DMS53 treated with DMSO at 0.1 percent for 48 hours (cell line): ENCODE data around the gene CHST8.

Experiments used
- DNase-seq: peaks from one replicate; lab custom pipeline; 2025; ENCODE audit not compliant: unreplicated experiment; lab: John Stamatoyannopoulos, UW

CHST8 gene

DNA sequence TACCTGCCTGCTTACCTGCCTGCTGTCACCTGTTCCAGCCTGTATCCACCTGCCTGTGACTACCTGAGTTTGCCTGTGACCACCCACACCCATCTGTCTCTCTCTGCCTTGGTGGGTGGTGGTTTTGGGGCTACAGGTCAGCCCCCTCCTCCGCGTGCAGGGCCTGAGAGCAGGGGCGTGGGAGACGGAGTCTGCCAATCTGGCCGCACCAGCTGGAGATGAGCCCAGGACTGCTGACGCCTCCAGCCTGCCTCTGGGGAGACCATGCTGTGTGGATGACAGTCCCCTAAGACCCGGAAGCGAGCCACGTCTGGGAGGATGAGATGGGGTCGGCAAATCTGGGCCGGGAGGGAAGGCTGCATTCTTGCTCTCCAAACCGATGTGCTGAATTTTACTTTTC lies 159.0 kb downstream of the CHST8 start:
- DNase-seq, result no peak

DNA sequence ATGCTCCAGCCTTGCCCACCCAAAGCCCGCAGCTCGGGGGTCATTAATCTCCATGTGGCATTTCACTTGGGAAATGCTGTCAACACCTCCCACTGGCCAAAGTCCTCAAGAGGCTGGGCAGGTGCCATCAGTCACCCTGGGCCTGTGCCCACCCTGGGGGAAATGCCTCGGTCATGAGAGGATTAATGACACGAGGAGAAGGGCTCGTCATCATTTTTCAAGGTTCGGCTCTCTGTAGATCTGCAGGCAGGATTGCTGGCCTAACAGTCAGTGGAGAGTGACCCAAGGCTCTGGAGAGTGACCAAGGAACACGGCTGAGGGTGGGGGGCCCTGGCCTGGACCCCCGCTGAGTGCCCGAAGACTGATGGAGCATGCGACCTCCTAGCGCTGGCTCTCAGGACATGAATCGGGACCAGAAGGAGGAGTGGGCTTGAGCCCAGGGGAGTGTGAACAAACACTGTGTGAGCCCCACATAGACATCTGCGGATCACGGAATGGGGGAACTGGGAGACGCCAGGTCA lies 159.7 kb downstream of the CHST8 start:
- no peak for DNase-seq

DNA sequence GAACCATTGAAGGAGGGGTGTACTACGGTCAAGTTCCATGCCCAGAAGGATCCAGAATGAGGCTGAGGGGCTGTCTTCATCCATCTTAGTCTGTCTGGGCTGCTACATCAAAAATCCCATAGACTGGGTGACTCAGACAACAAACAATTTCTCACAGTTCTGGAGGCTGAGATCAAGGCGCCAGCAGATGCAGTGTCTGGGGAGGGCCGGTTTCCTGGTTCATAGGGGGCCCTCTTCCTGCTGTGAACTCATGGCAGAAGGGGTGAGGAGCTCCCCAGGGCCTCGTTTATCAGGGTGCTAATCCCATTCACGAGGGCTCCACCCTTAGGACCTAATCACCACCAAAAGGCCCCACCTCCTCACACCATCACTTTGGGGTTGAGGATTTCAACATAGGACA lies 160.2 kb downstream of the CHST8 start:
- no peak for DNase-seq

DNA sequence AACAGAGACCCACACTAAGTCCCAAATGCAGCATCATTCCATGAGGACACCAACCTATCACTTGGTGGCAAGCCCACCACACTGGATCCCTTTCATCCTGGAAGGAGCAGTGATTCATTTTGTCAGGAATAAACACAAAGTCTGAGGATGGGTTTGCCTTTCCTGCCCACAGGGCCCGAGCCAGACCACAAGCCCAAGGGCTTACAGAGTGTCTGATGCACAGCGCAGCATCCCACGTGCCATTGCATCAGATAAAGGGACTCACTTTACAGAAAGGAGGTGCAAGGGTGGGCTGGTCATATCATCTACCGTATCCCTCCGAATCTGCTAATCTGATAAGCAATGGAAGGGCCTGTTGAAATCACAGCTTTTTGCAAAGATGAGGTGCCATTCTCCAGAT lies 162.7 kb downstream of the CHST8 start:
- no peak for DNase-seq

DNA sequence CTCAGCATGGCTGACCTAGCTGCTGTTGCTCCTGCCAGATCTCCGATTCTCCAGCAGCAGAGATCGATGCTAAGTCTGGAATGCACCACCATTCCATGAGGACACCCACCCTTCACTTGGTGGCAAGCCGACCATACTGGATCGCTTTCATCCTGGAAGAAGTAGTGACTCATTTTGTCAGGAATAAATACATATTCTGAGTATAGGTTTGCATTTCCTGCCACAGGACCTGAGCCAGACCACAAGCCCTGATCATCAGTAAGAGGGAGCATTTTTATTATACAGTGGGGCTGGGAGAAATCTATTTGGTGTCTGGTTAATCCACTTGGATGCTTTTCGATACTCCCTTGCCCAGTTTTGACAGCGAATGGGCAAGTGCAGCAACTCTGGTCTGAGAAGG lies 164.0 kb downstream of the CHST8 start:
- DNase-seq, result no peak

DNA sequence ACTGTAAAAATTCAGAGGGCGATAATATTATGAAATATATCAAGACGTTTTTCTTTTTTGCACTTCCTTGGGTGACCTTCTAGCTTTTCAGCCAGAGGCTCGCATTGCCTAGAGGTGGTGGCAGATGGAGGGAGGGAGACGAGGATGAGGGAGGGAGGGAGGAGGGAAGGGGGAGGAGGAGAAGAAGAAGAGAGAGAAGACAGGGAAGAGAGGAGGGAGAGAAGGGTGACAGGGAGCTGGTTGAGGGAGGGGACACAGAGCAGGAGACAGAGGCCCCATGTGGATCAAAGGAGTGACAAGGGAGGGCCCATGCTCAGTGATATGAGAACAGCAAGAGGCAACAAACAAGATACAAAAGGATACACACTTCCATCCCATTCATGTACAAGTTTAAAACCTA lies 166.9 kb downstream of the CHST8 start:
- no peak for DNase-seq

DNA sequence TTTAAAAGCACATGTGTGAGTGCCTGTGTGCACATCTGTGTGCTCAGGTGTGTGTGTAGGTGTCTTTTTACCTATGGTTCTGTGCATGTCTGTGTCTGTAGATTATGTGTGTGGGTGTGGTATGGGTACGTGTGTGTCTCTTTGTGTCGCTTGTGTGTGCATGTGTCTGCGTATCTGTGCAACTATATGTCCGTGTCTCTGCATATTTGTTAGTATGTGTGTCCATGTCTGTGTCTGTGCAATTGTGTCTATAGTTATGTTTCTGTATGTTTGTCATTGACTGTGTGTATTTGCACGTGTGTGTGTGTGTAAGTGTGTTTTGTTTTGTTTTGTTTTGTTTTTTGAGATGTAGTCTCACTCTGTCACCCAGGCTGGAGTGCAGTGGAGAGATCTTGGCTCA lies 167.6 kb downstream of the CHST8 start:
- no peak for DNase-seq

DNA sequence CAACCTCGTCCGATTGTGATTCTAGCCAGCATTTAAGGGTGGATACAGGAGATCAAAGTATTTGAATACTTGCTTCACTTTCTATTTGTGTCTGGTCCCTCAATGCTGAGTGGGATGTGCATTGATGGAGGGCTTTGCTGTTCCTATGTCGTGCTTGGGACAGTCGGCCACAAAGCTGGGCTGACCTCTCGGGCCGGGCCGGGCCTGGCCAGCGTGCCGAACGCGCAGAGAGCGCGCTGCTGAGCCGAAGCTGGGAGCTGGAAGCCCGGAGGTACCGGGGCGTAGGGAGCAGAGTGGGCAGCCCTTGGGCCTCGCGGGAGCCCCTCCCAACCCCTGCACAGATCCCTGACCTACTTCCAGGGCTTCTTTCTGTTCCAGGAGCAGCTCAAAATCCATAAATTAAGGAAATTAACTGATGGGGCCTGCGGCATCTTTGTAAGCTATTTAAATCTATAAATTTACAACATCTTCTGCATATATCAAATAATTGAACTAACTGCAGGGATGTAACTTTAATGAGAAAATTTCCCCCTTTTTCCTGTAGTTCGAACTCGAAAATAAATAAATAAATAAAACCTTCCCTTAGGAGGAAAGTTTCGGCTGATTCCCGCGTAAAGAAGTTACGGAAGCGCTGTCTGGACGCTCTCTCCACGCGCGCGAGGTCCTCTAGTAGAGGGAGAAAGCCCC lies 173.1 kb downstream of the CHST8 start:
- DNase-seq, result no peak

DNA sequence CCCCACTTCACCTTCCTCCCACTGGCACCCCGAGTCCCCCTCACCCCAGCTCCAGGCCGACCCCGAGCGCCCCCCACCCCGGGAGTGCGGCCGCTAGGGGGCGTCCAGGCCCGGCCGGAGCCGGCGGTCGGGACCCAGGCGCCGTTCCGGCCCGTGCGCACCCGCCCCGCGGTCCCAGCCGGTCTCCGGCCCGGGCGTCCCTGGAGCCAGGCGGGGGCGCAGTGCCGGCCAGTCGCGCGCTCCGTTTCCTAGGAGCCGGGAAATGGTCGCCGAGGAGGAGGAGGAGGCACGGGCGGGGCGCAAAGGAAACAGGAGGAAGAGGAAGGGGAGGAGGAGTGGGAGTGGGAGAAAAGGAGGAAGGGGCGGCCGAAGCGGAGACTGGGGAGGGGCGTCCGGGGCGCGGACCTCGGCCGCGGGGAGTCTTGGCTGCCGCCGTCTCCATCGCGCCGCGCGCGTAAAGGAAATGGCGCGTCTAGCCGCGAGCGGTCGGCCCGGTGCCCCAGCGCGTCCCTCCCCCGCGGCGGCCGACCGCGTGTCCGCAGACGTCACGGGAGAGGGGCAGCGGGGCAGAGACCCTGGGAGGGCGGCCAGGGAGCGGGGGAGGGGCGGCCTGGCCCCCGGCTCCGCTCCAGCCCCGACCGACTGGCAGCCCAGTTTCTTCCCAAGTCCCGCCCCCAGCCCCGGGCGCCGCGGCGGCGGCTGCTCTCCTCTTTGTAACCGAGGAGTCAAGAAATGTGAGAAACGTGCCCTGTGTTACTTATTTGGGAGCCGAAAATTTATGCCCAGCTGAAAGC lies 173.8 kb downstream of the CHST8 start:
- DNase-seq, result no peak

DNA sequence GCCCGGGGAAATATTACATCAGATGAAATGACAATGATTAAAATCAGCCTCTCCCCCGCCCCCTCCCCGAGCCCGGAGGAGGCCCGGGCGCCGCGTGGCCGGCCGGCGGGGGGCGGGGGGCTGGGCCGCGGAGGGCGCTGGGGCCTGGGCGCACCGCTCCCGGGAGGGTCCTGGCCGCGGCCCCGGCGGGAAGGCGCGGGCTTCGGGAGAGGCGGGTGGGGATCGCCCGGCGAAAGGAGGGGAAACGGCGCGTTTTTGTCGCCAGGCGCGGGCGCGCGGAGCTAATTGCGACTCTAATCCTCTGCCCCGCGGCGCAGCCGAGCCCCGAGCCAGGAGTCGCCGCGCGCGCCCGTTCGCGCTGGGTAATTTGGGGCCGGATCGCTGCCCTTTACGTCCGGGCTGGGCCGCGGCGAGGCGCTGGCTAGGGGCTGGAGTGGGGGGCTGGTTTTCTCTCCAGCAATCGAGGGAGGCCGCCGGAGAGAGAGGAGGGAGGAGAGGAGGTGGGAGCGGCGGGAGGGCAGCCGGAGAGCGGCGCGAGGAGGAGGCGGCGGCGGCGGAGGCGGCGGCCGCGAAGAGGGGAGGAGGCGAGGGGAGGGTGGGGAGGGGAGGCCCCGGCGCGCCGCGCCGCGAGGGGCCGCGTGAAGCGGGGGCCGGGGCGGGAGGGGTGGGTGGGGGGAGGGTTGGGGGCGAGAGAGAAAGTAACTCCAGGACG lies 174.6 kb downstream of the CHST8 start, which contains the start of gene KCTD15:
Gene KCTD15, plus strand, starts transcription at position 707 of the 712 bp plus-strand sequence. CDS start 3,585 bp downstream, outside the sequence.
- DNase-seq, result no peak

DNA sequence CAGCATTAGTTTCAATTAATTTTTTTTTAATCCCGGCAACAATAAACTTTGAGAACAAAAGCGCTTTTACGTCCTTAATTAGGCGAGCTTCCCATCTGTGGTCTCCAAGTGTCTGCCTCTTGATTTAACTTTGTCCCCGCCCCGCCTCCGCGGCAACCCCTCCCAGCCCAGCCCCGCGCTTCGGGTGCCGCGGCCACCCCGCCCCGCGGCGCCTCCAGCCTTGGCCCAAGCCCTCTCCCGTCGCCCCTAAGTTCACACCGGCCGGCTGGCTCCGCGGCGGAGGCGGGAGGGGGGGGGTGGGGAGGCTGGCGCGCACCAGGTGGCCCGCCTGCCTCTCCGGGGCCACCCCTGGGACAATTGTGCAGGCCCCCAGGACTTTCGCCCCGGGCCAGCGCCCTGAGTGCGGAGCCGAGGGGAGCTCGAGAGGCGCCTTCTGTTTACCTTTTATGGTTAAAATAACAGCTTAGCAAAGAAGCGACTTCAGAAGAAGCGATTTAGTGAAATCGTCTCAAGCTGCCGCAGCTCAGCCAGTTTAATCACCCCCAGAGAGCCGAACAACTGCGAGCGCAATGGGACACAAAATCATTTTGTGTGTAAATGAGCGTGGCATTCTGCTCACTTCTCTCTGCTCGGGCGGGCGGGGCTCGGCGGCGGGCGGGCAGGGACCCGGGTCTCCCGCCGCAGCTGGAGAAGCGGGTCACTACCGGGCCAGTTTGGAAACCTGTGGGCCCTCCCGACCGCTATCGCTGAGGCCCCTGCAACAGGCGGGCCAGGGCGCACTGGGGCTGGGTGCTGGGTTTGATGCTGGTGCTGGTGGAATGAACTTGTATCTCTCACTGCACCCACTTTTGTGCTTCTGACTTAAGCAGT lies 176.3 kb downstream of the CHST8 start:
- DNase-seq, result no peak

DNA sequence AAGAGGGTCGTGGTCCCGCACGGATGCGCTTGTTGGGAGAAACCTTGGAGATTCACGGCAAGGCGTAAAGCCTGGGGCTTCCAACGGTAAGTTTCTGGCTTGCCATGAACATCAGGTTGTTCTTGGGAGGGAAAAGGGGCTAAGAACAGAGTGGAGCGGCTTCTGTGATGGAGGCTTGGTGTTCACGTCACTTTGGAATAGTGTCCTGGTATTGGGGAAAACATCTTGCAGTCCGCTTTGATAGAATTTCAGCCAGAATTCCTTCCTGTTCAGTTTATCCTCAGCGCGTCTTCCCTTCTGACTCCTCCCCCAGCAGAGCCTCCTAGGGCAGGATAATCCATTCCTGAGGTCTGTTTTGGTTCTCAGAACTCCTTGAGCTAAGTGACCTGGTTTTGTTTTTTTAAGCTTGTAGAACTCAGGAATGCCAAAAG lies 176.9 kb downstream of the CHST8 start:
- DNase-seq, result no peak

DNA sequence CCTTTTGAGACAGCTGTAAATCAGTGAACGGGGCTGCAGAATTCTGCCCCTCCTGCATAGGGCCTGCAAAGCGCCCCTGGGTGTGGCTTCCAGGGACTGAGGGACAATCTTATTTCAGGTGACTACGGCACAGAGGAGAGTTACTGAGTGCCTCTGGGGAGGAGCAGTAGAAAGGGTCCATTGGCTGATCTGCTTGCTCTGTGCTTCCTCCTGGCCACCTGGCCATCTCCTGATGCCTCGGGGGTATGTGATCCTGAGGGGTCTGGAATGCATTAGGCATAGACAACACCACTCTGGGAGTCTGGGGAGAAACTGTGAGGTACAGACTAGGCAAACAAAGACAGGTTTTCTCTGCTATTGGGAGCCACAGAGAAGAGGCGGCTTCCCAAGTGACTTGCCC lies 177.7 kb downstream of the CHST8 start:
- DNase-seq, result no peak

DNA sequence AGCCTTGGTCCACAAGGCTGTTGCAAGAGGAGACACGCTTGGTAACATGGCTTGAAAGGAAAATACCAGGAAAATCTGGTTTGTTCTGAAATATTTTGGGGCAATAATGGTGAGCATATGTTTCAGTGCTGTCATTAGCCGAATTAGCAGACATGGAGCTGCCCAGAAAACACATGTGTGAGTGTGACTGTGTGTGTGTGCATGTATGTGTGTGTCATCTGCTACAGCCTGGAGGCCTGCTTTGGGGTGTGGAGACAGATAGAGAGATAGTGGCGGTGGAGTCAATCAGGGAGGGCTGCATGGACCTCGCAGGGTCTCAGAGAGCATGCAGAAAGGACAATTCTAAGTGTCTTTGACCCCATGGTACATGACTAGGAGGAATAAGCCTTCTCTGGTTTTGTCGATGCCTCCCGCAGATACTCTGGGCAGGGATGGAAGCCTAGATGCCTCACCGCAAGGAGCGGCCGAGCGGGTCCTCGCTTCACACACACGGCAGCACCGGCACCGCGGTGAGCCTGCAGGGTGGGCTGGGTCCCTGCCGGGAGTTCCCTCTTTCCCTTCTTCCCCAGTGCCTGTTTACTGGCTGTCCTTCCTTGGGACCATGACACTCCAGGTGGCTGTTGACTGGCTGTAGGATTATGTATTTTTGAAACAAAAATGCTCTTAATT lies 178.4 kb downstream of the CHST8 start:
- no peak for DNase-seq

DNA sequence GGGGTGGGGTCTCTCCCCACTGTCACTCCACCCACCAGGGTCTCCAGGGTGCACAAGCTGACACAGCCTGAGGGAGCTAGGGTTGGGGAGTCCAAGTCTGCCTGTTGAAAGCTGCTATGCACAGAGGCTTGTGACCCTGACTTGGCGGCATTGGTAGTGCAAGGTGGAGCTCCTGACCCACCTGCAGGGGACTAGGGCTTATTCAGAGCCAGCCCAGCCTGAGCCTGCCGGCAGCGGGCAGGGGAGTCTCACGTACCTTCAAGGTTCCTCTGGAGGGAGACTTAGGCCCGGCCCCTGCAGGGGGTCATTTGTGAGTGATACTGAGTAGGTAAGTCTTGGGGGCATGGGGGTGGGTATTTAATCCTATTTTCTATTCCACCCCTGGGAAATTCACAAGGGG lies 179.7 kb downstream of the CHST8 start:
- DNase-seq, result no peak

DNA sequence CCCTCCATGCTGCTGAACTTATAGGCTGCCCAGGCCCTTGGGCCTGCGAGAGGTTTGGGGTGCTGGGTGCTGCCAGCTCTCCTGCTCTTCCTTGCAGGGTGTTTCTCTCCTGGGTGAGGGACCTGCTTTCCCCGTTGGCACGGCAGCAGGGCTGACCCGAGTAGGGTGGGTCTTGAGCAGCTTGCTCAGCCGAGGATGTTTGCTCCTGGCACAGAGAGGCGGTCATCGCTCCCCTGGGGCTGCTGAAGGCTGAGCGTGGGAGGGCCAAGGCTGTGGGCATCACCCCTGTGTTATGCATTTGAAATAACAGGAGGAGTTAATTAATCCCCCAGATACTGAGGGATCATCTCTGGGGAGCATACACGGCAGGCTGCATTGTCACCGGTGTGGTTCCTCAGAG lies 180.2 kb downstream of the CHST8 start:
- DNase-seq, result no peak

DNA sequence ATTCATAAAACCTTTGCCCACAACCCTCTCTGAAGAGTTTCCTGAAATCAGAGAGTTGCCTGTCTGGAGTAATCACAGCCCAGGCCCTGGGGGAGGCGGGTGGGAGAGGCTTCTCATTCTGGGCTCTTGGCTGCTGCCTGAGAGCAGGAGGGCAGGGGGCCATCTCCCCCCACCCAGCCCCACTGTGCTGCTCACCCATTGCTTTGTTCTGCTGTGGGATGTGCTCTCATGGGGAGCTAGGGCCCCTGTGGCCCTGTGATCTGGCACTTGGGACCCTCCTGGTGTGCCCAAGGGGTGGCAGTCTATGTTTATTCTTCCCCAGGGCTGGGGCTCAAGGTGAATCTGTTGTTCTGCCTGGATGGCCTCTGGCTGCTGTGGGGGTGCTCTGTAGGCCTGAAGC lies 181.0 kb downstream of the CHST8 start:
- no peak for DNase-seq

DNA sequence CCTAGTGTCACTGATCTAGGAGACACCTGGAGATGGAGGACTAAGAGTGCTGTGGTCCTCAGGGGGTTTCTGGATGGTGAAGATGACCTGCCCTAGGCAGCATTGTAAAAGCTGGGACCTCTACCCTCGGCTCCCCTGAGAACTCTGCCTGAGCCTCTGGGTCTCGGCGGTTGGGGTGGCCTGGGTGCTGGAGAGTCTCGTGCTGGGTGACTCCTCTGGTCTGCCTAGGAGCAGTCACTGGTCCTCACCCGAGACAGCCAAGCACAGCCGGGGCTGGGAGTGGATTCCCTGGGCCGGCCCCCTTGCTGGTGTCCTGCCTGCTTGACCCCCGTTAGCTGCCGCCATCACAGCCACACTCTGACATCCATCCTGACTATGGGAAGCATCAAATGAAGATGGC lies 181.6 kb downstream of the CHST8 start:
- no peak for DNase-seq

DNA sequence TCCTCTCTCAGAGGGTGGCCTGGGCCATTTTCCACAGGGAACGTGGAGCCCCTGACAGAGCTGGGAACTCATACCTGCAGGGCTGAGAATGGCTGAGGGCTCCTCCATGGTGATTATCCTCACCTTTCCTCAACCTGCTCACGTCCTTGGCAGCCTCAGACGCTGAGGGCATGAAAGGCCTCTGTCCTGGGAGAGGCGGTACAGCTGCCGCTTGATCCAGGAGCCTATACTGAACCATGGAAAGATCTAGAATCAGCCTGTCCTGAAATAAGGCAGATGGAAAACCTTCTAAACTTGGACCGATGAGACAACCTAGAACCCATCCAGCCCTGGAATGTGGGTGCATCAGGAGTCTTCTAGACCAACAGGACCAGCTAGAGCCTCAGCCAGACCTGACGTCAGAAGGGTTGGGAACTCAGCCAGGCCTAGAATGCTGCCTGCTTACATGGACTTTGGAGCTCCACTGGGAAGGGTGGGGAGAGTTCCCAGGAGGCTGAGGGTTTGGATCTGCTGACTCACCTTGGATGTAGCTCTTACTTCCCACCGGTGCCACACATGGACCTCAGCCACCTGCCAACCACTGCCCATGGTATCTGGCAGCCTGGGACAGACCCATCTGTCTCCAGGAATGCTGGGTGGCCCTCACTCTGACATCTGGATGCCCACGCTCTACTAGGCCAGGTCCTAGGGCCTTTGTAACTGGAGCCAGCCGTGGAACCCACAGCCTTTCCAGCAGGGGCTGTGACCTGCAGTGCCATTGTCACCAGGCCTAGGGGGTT lies 182.5 kb downstream of the CHST8 start:
- DNase-seq, result no peak
